ENCODE data around the gene KCTD3. TPM values are rescaled to one million over a fixed set of nuclear protein-coding genes. Genes with fewer than 3 reads are reported as not detected.

KCTD3 gene
- total and polyA plus RNA-seq, 2 of the 13 experiments (the other 11 are each of a cell fraction or from before 2014, with no cell fraction given) = 49.8 to 68.1 TPM

DNA sequence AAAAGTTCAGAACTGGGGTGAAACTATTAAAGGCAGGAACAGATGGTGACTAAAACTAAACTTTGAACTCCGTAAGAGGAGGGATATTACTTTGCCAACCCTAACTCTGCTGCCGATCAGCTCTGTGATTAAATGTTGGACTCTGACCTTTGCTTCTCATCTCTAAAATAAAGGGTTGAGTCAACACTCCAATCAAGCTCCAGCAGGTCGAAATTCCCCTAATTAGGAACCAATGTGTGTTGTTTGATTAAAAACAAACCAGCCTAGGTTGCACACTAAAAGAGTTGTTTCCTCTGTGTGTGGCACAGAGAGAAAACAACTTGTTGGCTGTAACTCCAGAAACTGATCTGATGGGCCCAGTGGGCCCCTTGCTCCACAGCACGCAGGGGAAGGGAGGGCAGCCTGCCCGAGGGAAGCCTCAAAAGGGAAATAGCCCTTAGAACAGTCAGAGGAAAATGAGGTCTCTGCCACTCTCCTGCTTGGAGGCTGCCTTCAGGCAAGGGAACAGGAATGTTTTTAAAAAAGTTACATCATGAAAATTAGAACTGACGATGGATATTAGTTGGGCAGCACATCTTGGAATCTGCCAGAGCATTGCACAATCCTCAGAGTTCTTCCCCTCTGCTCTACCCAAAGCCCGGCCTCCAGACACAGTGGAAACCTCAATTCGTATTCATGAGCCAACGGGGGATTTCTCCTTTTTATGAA, 69.3 kb downstream of the KCTD3 start (continued):
- TF ChIP-seq NR1H2 (CRISPR knock-in tag; IDR thresholded peaks at IDR 0.05; ENCODE audit: borderline replicate concordance, low read depth) (no peak), EHMT2 (IDR thresholded peaks at IDR 0.05; ENCODE audit: borderline replicate concordance, low read depth, low read length) (peak; percentile 63; the same call in 1 of the 2 replicates), CHD2 (IDR thresholded peaks at IDR 0.05; ENCODE audit: low read depth, low read length) (no peak), ETV6 (CRISPR knock-in tag; conservative IDR thresholded peaks at IDR 0.05) (no peak), SNAPC2 (CRISPR knock-in tag; IDR thresholded peaks at IDR 0.05) (no peak), ZNF263 (CRISPR knock-in tag; IDR thresholded peaks at IDR 0.05) (no peak), POLR2A (IDR thresholded peaks at IDR 0.05; ENCODE audit: insufficient read depth in 1 of 2, low read depth in 2 of 2, low read length in 2 of 2) (no peak), ZNF260 (CRISPR knock-in tag; IDR thresholded peaks at IDR 0.05; ENCODE audit: borderline replicate concordance, low read depth) (no peak), SRY (CRISPR knock-in tag; IDR thresholded peaks at IDR 0.05) (no peak), HIVEP1 (CRISPR knock-in tag; IDR thresholded peaks at IDR 0.05) (no peak), PCBP1 (IDR thresholded peaks at IDR 0.05; ENCODE audit: borderline replicate concordance, low read depth, low read length) (no peak), RFXAP (CRISPR knock-in tag; IDR thresholded peaks at IDR 0.05; ENCODE audit: borderline replicate concordance) (peak; percentile 40; the same call in 1 of the 2 replicates), ZNF354B (CRISPR knock-in tag; IDR thresholded peaks at IDR 0.05) (no peak), FIP1L1 (IDR thresholded peaks at IDR 0.05; ENCODE audit: borderline replicate concordance, insufficient read depth, low read depth, low read length) (no peak), ZNF230 (CRISPR knock-in tag; IDR thresholded peaks at IDR 0.05) (no peak; the same call in 1 of the 2 replicates), ZNF567 (CRISPR knock-in tag; IDR thresholded peaks at IDR 0.05; ENCODE audit: borderline replicate concordance) (no peak), ASH2L (IDR thresholded peaks at IDR 0.05; ENCODE audit: insufficient read length, low read depth, low read length) (peak; percentile 54), KDM6A (CRISPR knock-in tag; IDR thresholded peaks at IDR 0.05; ENCODE audit: low read depth) (peak; percentile 15; the same call in 1 of the 2 replicates), SOX6 (IDR thresholded peaks at IDR 0.05) (no peak), SOX6 (CRISPR knock-in tag; IDR thresholded peaks at IDR 0.05) (peak; percentile 49; the same call in 1 of the 2 replicates), ISL2 (CRISPR knock-in tag; IDR thresholded peaks at IDR 0.05) (0 out of 2 replicates have a peak, but pooled peaks have one; percentile 31), CHCHD3 (CRISPR knock-in tag; IDR thresholded peaks at IDR 0.05) (no peak), GZF1 (CRISPR knock-in tag; IDR thresholded peaks at IDR 0.05) (no peak), SYNCRIP (IDR thresholded peaks at IDR 0.05; ENCODE audit: insufficient read depth, low read depth, low read length) (no peak), LCORL (IDR thresholded peaks at IDR 0.05) (no peak), LCORL (CRISPR knock-in tag; IDR thresholded peaks at IDR 0.05) (peak; percentile 23; the same call in 1 of the 2 replicates), MEIS2 (CRISPR knock-in tag; IDR thresholded peaks at IDR 0.05) (no peak), ZFP36L1 (CRISPR knock-in tag; IDR thresholded peaks at IDR 0.05) (no peak), CHD4 (IDR thresholded peaks at IDR 0.05; ENCODE audit: borderline replicate concordance, low read length) (no peak)
- TF ChIP-seq, protein P1, sequence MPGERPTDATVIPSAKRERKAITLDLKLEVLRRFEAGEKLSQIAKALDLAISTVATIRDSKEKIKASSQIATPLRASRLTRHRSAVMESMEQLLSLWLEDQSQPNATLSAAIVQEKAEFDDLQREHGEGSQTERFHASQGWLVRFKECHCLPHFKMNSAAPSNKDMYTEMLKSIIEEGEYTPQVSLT (CRISPR knock-in tag; IDR thresholded peaks at IDR 0.05; ENCODE audit: borderline replicate concordance, low read depth) = no peak
- TF ChIP-seq, protein P2, sequence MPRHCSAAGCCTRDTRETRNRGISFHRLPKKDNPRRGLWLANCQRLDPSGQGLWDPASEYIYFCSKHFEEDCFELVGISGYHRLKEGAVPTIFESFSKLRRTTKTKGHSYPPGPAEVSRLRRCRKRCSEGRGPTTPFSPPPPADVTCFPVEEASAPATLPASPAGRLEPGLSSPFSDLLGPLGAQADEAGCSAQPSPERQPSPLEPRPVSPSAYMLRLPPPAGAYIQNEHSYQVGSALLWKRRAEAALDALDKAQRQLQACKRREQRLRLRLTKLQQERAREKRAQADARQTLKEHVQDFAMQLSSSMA (CRISPR knock-in tag; IDR thresholded peaks at IDR 0.05) = no peak
- TF ChIP-seq, protein P3, sequence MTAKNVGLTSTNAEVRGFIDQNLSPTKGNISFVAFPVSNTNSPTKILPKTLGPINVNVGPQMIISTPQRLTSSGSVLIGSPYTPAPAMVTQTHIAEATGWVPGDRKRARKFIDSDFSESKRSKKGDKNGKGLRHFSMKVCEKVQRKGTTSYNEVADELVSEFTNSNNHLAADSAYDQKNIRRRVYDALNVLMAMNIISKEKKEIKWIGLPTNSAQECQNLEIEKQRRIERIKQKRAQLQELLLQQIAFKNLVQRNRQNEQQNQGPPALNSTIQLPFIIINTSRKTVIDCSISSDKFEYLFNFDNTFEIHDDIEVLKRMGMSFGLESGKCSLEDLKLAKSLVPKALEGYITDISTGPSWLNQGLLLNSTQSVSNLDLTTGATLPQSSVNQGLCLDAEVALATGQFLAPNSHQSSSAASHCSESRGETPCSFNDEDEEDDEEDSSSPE (CRISPR knock-in tag; IDR thresholded peaks at IDR 0.05) = no peak; the same call in 1 of the 2 replicates

Measured in HepG2 (cell line).